ENCODE measurements around the gene PTPRN.

- TF ChIP-seq CTCF (conservative IDR thresholded peaks at IDR 0.05; ENCODE audit: low read length) (no peak), EZH2phosphoT487 (IDR thresholded peaks at IDR 0.05; ENCODE audit: borderline replicate concordance) (no peak)
Measured at GRCh38 chr2:219251656-219252055, 57.5 kb downstream of the PTPRN start.
